Ovary (tissue), 9 donors: ENCODE measurements around the gene CASP4. TPM values are rescaled to one million over a fixed set of nuclear protein-coding genes. Genes with fewer than 3 reads are reported as not detected.

Experiments
- DNase-seq, 5 donors: peaks; one replicate each; pipeline ENCODE4 v3.0.0-alpha.2; 2019 to 2020
- H3K27ac ChIP-seq, 2 donors: fragments of 200-600 bp; one replicate each; pipeline versions ENCODE4 v1.5.1 to v1.8.0; 2019 to 2022
- H3K27me3 ChIP-seq: fragments of 200-600 bp; one replicate; pipeline ENCODE4 v1.8.0; 2022
- H3K36me3 ChIP-seq: fragments of 200-600 bp; sonication (generic); one replicate; pipeline ENCODE4 v1.5.1; 2019
- H3K4me1 ChIP-seq: one replicate; pipeline ENCODE4 v1.8.1; 2013; ENCODE audit warnings: mild to moderate bottlenecking, moderate library complexity; ENCODE audit not compliant: insufficient read depth
- H3K4me3 ChIP-seq: fragments of 200-600 bp; sonication (generic); one replicate; pipeline ENCODE4 v1.5.1; 2017
- H3K9me3 ChIP-seq, 2 donors: fragments of 200-600 bp in 1 of 2; sonication (generic) in 1 of 2; one replicate each; pipeline versions ENCODE4 v1.5.1 to v1.8.1; 2013 to 2019; ENCODE audit warnings: mild to moderate bottlenecking in 1 of 2, moderate library complexity in 1 of 2
- EP300 ChIP-seq: sonication (generic); formaldehyde crosslinking; IDR thresholded peaks from one replicate; pipeline ENCODE4 v1.6.1; 2017; ENCODE audit warnings: antibody characterized with exemption
- POLR2A ChIP-seq: fragments of 450-650 bp; IDR thresholded peaks from one replicate; pipeline ENCODE4 v1.6.1; 2017; ENCODE audit warnings: antibody characterized with exemption, mild to moderate bottlenecking, moderate library complexity
- WGBS, 3 donors: extraction: QIAGEN DNeasy Blood & Tissue Kit in 1 of 3; methylation state at CpG; one replicate each; pipeline versions ENCODE4 v1.1.5 to v1.1.7; 2013 to 2017; 5-methylcytosine and 5-hydroxymethylcytosine counted together
- intact Hi-C, 4 donors: fragments of 100-400 bp; cut with DNase I; formaldehyde crosslinking; loops; one replicate each; pipeline versions ENCODE4 v1.11.0 to v1.15.1; 2022 to 2023
- polyA plus RNA-seq, 2 donors: library from polyadenylated mRNA; stranded (reverse); fragments of 200-250 nt in 1 of 2; fragments of 350-450 nt in 1 of 2; fragmentation: Illumina TruSeq in 1 of 2; extraction: RNeasy Lipid Tissue Mini Kit (QIAGEN cat#74804) in 1 of 2; gene quantifications; one replicate each; pipeline ENCODE4 v1.2.3, GENCODE V29; 2013 to 2014
- total RNA-seq, 7 donors: library from RNA; depleted of rRNA in 2 of 7; stranded (reverse); fragments of >200 nt in 2 of 7; fragmentation: NEBNext Ultra II Directional in 3 of 7; extraction: Animal tissue kit (Norgen Biotek cat#: 25700) in 3 of 7; gene quantifications; one replicate each; pipeline versions ENCODE4 v1.1.0 to v1.2.4, GENCODE V29; 2016 to 2023
- TF ChIP-seq, protein P1 (sequence below), 3 donors: fragments of 450-650 bp in 2 of 3; fragments of 200-600 bp in 1 of 3; IDR thresholded peaks; one replicate each; pipeline versions ENCODE4 v1.5.1 to v1.8.0; 2016 to 2022; ENCODE audit warnings: antibody characterized with exemption in 3 of 3, mild to moderate bottlenecking in 1 of 3
- donor health status: DM: no; HTN: no; CAD: no; lungs with moderate emphysema.
- donor health status: DM: no; HTN: no; CAD: no.
- donor health status: Bipolar disorder and iron deficiency.
- donor health status: DM: yes; HTN: yes; CAD: no.
- donor health status: DM: no; HTN: no; CAD: no.
- donor health status: DM: yes; HTN: yes; CAD: no.

Gene CASP4
- total and polyA plus RNA-seq, 9 donors: 37.8 to 105 (median 50.3) TPM

- DNase-seq: no peak
- H3K27me3 ChIP-seq: no peaks in the 10 kb centered on the region
- H3K9me3 ChIP-seq: no peaks in the 10 kb centered on the region
- no peak for TF ChIP-seq EP300
- TF ChIP-seq, protein P1, sequence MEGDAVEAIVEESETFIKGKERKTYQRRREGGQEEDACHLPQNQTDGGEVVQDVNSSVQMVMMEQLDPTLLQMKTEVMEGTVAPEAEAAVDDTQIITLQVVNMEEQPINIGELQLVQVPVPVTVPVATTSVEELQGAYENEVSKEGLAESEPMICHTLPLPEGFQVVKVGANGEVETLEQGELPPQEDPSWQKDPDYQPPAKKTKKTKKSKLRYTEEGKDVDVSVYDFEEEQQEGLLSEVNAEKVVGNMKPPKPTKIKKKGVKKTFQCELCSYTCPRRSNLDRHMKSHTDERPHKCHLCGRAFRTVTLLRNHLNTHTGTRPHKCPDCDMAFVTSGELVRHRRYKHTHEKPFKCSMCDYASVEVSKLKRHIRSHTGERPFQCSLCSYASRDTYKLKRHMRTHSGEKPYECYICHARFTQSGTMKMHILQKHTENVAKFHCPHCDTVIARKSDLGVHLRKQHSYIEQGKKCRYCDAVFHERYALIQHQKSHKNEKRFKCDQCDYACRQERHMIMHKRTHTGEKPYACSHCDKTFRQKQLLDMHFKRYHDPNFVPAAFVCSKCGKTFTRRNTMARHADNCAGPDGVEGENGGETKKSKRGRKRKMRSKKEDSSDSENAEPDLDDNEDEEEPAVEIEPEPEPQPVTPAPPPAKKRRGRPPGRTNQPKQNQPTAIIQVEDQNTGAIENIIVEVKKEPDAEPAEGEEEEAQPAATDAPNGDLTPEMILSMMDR (IDR thresholded peaks at IDR 0.05): no peak
- TF ChIP-seq POLR2A: no peak
- no peaks in the 10 kb centered on the region for H3K36me3 ChIP-seq
- H3K4me3 ChIP-seq: peak overlapping the region; percentile 33
- peak overlapping the region in 1 of 2 donors; percentile 77 for H3K27ac ChIP-seq
- intact Hi-C loops: no loop called here
- WGBS, 3 donors: 1 to 8% (median 3%) methylated on average over 6 of the region's 6 CpGs
- H3K4me1 ChIP-seq: peaks cover 1% of the 10 kb centered on the region
These were observed 50.1 kb downstream of the CASP4 start for GRCh38 chr11:104918113-104918824.

DNA sequence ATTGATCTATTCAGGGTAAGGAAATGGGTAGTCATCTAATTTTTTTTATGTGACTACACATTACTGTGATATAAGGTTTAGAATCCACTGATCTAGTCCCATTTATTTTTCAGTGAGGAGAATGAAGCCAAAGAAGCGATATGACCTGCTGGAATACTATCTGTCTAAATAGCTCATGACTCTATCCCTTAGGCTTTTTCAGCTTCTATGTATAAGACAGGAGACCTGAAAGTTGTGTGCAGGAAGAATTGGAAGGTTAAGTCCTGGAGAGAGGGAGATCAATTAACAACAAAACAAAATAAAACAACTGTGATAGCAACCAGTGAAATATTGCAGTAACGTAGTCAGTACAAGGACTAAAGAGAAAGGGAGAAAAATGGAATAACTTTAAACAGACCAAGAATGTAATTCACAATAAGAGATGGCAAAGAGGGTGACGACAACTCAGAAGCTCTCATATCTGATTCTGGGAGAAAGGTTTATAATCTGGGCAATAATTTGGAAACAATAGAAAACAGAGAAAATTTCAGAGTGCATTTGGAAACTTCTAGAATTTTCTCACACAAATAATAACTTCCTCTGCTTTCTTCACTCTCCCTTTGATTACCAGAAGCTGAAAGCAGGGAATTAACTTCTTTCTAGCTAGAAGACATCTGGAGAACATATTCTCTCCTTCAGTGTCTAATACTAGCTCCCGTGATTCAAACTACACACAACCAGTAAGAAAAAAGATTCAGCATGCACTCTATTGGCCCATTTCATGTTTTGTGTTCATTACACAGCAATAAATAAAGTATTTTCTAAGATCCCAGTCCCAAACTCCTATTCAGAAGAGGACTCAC is 50.9 kb downstream of the CASP4 start:
- no peak for TF ChIP-seq POLR2A
- TF ChIP-seq, protein P1 (IDR thresholded peaks at IDR 0.05): no peak
- no peak for TF ChIP-seq EP300
- intact Hi-C loops: no loop called here
- Histone ChIP-seq H3K27me3 (no peaks in the 10 kb centered on the region), H3K9me3 (no peaks in the 10 kb centered on the region), H3K36me3 (no peaks in the 10 kb centered on the region), H3K4me3 (peak overlapping the region; percentile 33), H3K4me1 (peaks cover 1% of the 10 kb centered on the region), H3K27ac (peak overlapping the region in 1 of 2 donors; percentile 77)
- DNase-seq: no peak
- 6 to 12% (median 7%) methylated on average over 4 of the region's 4 CpGs for WGBS, 3 donors

GRCh38 chr11:104916442-104916841 is 51.9 kb downstream of the CASP4 start:
- Histone ChIP-seq H3K9me3 (no peaks in the 10 kb centered on the region), H3K4me3 (no peak overlapping the region), H3K27ac (peak overlapping the region in 1 of 2 donors; percentile 77), H3K27me3 (no peaks in the 10 kb centered on the region), H3K36me3 (no peaks in the 10 kb centered on the region), H3K4me1 (peaks cover 1% of the 10 kb centered on the region)
- TF ChIP-seq POLR2A: no peak
- intact Hi-C loops: no loop called here
- no peak for DNase-seq

DNA sequence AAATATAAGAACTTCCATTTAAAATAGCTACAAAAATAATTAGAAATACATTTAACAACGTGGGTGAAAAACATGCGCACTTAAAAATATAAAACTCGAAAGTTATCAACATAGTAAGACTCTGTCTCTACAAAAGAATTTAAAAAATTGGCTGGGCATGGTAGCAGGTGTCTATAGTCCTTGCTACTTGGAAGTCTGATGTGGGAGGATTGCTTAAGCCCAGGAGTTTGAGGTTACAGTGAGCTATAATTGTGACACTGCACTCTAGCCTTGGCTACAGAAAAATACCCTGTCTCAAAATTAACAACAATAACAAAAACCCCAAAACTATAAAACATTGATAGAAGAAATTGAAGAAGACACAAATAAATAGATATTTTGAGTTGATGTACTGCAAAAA is 56.3 kb downstream of the CASP4 start:
- TF ChIP-seq, protein P1 (IDR thresholded peaks at IDR 0.05): no peak
- TF ChIP-seq EP300 (no peak), POLR2A (no peak)
- H3K36me3 ChIP-seq: no peaks in the 10 kb centered on the region
- WGBS, 3 donors: 84 to 90% (median 86%) methylated on average over 3 of the region's 3 CpGs
- H3K27me3 ChIP-seq: no peaks in the 10 kb centered on the region
- no peaks in the 10 kb centered on the region for H3K9me3 ChIP-seq
- H3K4me1 ChIP-seq: no peaks in the 10 kb centered on the region
- no peak overlapping the region for H3K4me3 ChIP-seq
- no peak for DNase-seq
- intact Hi-C loops: no loop called here
- no peak overlapping the region for H3K27ac ChIP-seq

GRCh38 chr11:104908186-104908531 is 60.2 kb downstream of the CASP4 start:
- Histone ChIP-seq H3K27ac (no peak overlapping the region), H3K27me3 (no peaks in the 10 kb centered on the region), H3K4me1 (no peaks in the 10 kb centered on the region), H3K4me3 (no peak overlapping the region), H3K36me3 (no peaks in the 10 kb centered on the region), H3K9me3 (no peaks in the 10 kb centered on the region)
- WGBS, 3 donors: 91 to 95% (median 92%) methylated on average over 3 of the region's 3 CpGs
- intact Hi-C loops: no loop called here
- no peak for DNase-seq
- TF ChIP-seq EP300 (no peak), POLR2A (no peak)
- TF ChIP-seq, protein P1 (IDR thresholded peaks at IDR 0.05): no peak
